ENCODE data around the gene DACT3.

The DACT3 gene

GRCh38 chr19:46661020-46661731, at the start of gene DACT3:
DACT3 (minus strand) TSS chr19:46661182; CDS start chr19:46661064, 118 bp downstream.
- peak; percentile 100 for DNase-seq

GRCh38 chr19:46710687-46711086, 49.7 kb upstream of the DACT3 start:
- DNase-seq = no peak

GRCh38 chr19:46704379-46705076, 43.5 kb upstream of the DACT3 start:
- DNase-seq = peak; percentile 44

GRCh38 chr19:46700704-46701103, 39.7 kb upstream of the DACT3 start:
- no peak for DNase-seq

- DNase-seq = no peak
Measured at GRCh38 chr19:46698395-46699321, 37.7 kb upstream of the DACT3 start.

- no peak for DNase-seq
Measured at GRCh38 chr19:46697204-46697960, 36.4 kb upstream of the DACT3 start.

GRCh38 chr19:46696866-46697203, 35.9 kb upstream of the DACT3 start:
- DNase-seq = no peak

- no peak for DNase-seq
Measured at GRCh38 chr19:46696052-46696451, 35.1 kb upstream of the DACT3 start.

GRCh38 chr19:46693760-46694159, 32.8 kb upstream of the DACT3 start:
- no peak for DNase-seq

GRCh38 chr19:46692918-46693722, 32.1 kb upstream of the DACT3 start:
- DNase-seq = no peak

- DNase-seq = no peak
Measured at GRCh38 chr19:46691948-46692347, 31.0 kb upstream of the DACT3 start.

GRCh38 chr19:46691104-46691503, 30.1 kb upstream of the DACT3 start:
- DNase-seq = no peak

- DNase-seq = no peak
Measured at GRCh38 chr19:46689358-46689757, 28.4 kb upstream of the DACT3 start.

GRCh38 chr19:46687438-46688145, 26.6 kb upstream of the DACT3 start:
- DNase-seq = no peak

GRCh38 chr19:46685189-46685588, 24.2 kb upstream of the DACT3 start:
- no peak for DNase-seq

- DNase-seq = no peak
Measured at GRCh38 chr19:46678110-46678732, 17.2 kb upstream of the DACT3 start.

GRCh38 chr19:46674416-46675178, 13.6 kb upstream of the DACT3 start:
- peak; percentile 31 for DNase-seq

- no peak for DNase-seq
Measured at GRCh38 chr19:46670813-46671212, 9.8 kb upstream of the DACT3 start.

GRCh38 chr19:46668662-46669061, 7.7 kb upstream of the DACT3 start:
- DNase-seq = no peak

GRCh38 chr19:46665072-46665471, 4.1 kb upstream of the DACT3 start:
- DNase-seq = no peak
